Activated T-cell treated with anti-CD3 and anti-CD28 coated beads, Interleukin-2, amount 50 U/mL, for 48 hours (primary cell): ENCODE results near the gene FGFR4.

Source experiments
- DNase-seq, 2 experiments: peaks; one replicate each; pipeline ENCODE4 v3.0.0-alpha.2; 2020

Gene FGFR4

GRCh38 chr5:177103523-177104253 is 17.0 kb downstream of the FGFR4 start:
- no peak for DNase-seq

DNA sequence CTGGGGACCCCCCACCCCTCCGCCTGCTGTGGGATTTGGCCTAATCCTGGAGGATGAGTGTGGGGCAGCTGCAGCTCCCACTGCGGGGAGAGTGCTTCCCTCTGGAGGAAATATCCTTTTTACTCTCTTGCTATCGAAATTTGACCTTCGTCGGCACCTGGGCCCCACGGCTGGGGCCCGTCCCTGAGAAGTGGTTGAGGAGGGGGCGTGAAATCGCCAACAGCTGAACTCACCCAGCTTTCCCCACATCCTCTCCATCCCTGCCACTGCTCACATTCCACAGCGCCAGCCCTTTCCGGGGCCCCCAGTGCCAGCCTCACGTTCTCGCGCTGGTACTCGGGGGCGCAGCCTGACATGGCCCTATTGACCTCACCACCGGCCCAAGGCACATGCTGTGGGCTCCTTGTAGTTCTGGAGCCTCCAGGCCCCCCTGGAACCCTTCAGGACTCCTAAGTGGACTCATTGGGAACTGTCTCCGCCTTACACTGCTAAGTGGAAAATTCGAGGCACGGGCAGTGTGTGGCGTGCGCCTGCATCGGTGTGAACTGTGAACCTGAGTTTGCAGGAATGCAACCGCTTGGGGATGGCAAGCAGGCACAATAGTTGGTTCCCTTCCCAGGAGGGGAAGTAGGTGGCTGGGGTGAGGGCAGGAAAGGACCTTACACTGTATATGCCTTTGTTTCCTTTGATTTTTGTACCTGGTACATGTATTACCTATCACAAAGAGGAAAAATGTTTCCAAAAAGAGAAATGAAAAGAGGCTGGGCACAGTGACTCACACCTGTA is 19.2 kb downstream of the FGFR4 start:
- DNase-seq = no peak

DNA sequence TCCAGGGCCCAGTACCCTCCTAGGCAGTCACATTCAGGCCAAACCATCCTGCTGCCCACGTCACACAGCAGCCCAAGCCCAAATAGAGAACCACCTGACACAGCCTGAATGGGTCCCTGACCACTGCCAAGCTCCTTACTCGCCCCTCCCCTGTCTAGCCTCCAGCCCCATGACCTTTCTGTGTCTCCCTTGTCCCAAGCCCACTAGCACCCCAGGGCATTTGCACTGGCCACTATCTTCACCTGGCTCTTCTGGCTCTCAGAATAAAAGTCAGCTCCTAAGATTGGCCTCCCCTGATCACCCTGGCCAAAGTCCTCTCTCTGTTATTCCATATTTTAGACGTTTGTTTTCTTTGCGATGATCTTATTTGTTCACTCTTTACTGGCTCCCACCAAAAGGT is 20.4 kb downstream of the FGFR4 start:
- no peak for DNase-seq

DNA sequence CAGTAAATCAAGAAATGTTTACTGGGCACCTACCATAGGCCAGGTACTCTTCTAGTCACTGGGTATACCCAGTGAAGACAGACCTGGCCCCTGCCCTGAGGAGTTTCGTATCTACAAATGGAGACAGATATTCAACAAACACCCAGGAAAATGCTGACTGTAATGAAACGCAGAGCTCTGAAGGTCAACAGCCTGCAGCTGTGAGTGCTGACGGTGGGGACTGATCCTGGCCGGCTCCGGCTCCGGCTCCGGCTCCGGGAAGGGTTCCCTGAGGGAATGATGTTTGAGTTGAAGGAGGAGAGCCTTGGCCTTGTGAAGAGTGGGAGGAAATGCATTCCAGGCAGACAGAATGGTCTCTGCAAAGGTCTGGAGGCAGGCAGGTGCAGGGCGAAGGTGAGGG is 23.1 kb downstream of the FGFR4 start:
- DNase-seq = no peak

DNA sequence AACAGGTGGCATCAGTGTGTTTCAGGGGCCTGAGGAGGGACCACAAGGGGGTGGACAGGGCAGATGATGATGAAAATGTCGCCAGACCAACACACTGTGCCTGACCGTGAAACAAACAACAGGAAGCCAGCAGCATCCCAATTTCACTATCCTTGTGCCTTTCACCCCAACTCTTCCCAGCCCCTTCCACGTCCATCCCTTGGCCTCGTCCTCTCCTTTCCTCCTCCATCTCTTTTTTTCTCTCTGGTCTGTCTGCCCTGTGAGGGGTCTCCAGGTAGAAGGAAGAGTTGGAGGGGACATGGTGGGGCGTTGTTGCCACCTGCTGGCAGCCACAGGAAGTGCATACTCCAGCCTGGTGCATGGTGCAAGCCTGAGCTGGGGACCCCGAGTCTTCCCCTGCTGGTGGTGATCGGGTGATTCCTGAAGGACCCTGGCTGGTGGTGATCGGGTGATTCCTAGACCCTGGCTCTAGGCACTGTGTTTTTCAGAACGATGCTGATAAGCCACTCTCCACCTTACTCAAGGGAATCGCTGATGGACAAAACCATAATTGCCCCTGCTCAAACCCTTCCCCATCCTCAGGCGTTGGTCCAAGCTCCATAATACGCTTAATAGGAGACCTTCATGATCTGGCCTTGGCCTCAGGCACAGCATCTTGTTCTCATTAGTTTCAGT is 25.1 kb downstream of the FGFR4 start:
- DNase-seq = peak; percentile 81 to 83

- DNase-seq = no peak
Measured at GRCh38 chr5:177112589-177113220, 26.0 kb downstream of the FGFR4 start.

GRCh38 chr5:177113566-177114424 is 27.1 kb downstream of the FGFR4 start:
- peak; percentile 88 to 91 for DNase-seq

DNA sequence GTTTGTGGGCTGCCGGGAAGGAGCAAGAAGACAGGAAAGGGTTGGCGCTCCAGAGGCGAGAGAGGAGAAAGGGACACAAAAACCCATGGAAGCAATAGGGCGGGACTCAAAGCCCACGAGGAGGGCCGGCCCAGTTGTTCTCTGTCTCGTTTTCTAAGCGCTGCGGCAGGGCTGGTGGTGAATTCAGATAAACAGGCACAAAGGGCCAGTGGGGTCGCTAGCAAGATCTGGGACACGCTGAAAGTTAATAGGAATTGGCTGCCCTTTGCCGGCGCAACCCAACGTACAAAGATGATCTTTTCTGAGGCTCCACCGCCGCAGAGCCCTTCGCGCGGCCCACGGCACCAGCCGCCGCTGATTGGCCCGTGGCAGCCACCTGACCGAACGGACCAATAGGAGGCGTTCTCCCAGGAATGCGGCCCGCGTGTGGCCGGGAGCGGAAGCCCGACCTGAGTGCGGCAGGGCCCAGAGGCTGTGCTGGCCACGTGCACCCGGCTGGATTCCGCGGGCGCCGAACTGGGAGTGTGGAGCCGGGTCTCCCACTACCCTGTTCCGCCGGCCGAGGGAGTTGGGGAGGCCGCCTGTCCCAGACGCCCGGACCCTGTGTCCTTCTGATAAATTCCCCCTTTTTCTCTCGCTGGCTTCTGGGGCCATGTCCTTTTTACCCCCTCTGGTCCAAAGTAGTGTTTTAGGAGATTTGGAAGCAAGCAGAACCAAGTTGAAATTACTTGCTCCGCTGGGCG is 30.1 kb downstream of the FGFR4 start:
- DNase-seq = peak; percentile 88 to 92

- DNase-seq = no peak
Measured at GRCh38 chr5:177117441-177118045, 30.8 kb downstream of the FGFR4 start.

GRCh38 chr5:177122566-177122965 is 35.9 kb downstream of the FGFR4 start:
- no peak for DNase-seq

GRCh38 chr5:177123789-177124485 is 37.2 kb downstream of the FGFR4 start:
- DNase-seq = no peak

- DNase-seq = no peak
Measured at GRCh38 chr5:177124486-177124991, 37.8 kb downstream of the FGFR4 start.

- no peak for DNase-seq
Measured at GRCh38 chr5:177126771-177127170, 40.1 kb downstream of the FGFR4 start.

DNA sequence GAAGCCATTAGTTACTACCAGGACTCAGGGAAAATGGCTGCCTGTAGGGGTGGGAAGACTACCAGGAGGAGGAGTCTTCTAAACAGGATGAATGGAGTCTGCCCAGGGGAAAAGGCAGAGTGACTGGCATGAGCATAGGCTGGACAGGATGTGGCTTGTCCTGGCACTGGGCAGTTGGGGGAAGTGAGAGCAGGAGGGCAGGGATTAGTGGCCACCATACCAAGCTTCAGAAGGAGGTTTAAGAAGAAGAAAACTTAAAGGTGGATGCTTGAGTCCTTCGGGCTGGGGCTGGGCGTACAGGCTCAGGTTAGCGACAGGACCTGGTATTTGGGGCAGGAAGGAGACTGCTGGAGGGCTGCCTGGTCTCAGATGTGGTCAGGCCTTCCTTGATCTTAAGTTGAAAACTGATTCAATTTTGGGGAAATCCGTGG is 41.9 kb downstream of the FGFR4 start:
- DNase-seq = no peak

GRCh38 chr5:177130211-177131018 is 43.7 kb downstream of the FGFR4 start:
- no peak for DNase-seq

- no peak for DNase-seq
Measured at GRCh38 chr5:177131019-177131320, 44.3 kb downstream of the FGFR4 start.

GRCh38 chr5:177131352-177132135 is 44.8 kb downstream of the FGFR4 start:
- DNase-seq = no peak
